K562 (cell line): ENCODE data around the gene ZNHIT1. TPM values are rescaled to one million over a fixed set of nuclear protein-coding genes. Genes with fewer than 3 reads are reported as not detected.
A peak's percentile ranks its signal among the peaks of the same experiment; 100 is the strongest.

Experiments used
- DACH1 ChIP-seq: fragments of 450-650 bp; IDR thresholded peaks from 2 replicates; pipeline ENCODE4 v1.6.1; 2018; ENCODE audit not compliant: partially characterized antibody
- FOXJ2 ChIP-seq: fragments of 200-800 bp; sonication (Bioruptor generic); IDR thresholded peaks from 2 replicates; pipeline ENCODE4 v1.6.1; 2016; ENCODE audit warnings: missing genetic modification characterization, missing compliant biosample characterization
- KLF13 ChIP-seq: fragments of 450-650 bp; IDR thresholded peaks from 2 replicates; pipeline ENCODE4 v1.6.1; 2016; ENCODE audit warnings: missing genetic modification characterization, low read depth, mild to moderate bottlenecking, missing compliant biosample characterization, moderate library complexity, borderline replicate concordance
- MEF2D ChIP-seq: conservative IDR thresholded peaks from 2 replicates; pipeline ENCODE4 v1.6.1; 2016; ENCODE audit warnings: low read depth, missing genetic modification characterization, missing compliant biosample characterization
- MTA3 ChIP-seq: fragments of 450-650 bp; formaldehyde crosslinking; IDR thresholded peaks from 2 replicates; pipeline ENCODE4 v1.6.1; 2017; ENCODE audit warnings: mild to moderate bottlenecking, borderline replicate concordance
- NCOA6 ChIP-seq: fragments of 450-650 bp; IDR thresholded peaks from 2 replicates; pipeline ENCODE4 v1.6.1; 2017; ENCODE audit warnings: mild to moderate bottlenecking
- RFX7 ChIP-seq: fragments of 250-450 bp; sonication (Bioruptor Pico); IDR thresholded peaks from 2 replicates; pipeline ENCODE4 v1.5.1; 2021; ENCODE audit warnings: mild to moderate bottlenecking
- TBP ChIP-seq: optimal IDR thresholded peaks from 2 replicates; pipeline ENCODE3; 2011; ENCODE audit warnings: low read depth, low read length, improper control_type of control experiment
- ZNF175 ChIP-seq: fragments of 200-800 bp; sonication (Bioruptor generic); IDR thresholded peaks from 2 replicates; pipeline ENCODE4 v1.6.1; 2016; ENCODE audit warnings: low read depth, mild to moderate bottlenecking, missing genetic modification characterization, missing compliant biosample characterization
- polyA plus RNA-seq, 8 experiments: library from polyadenylated mRNA; depleted of rRNA in 4 of 8; stranded (reverse) in 5 of 8; unstranded in 3 of 8; fragments of >200 nt; fragmentation: Nextera tagmentation in 2 of 8; fragmentation: Illumina TruSeq in 1 of 8; extraction: Ambion mirVana in 2 of 8; extraction: Trizol in 1 of 8; gene quantifications; 2 replicates each; pipeline versions ENCODE4 v1.2.1 to v1.2.3, GENCODE V29; 2011 to 2014; ENCODE audit warnings: inconsistent platforms in 1 of 8, missing spikeins in 1 of 8
- total RNA-seq, 7 experiments: library from RNA; depleted of rRNA in 6 of 7; stranded (reverse); fragments of >200 nt in 6 of 7; fragmentation: Illumina TruSeq in 2 of 7; extraction: Trizol in 2 of 7; gene quantifications; 2 replicates each; pipeline versions ENCODE4 v1.2.1 to v1.2.3, GENCODE V29; 2011 to 2021; ENCODE audit warnings: low replicate concordance in 1 of 7
- TF ChIP-seq, protein P1 (sequence below), 3 experiments: fragments of 200-800 bp in 1 of 3; fragments of 250-450 bp in 1 of 3; fragments of 450-650 bp in 1 of 3; sonication (Bioruptor Pico) in 1 of 3; sonication (Bioruptor generic) in 1 of 3; formaldehyde crosslinking in 1 of 3; IDR thresholded peaks; 2 replicates each; pipeline versions ENCODE4 v1.6.1 to v1.8.0; 2016 to 2022; ENCODE audit warnings: mild to moderate bottlenecking in 2 of 3, missing genetic modification characterization in 2 of 3, missing compliant biosample characterization in 1 of 3, moderate library complexity in 1 of 3
- TF ChIP-seq, protein P2 (sequence below): sonication (generic); formaldehyde crosslinking; IDR thresholded peaks from 2 replicates; pipeline ENCODE4 v1.8.0; 2022; ENCODE audit warnings: mild to moderate bottlenecking, missing genetic modification reagents
- TF ChIP-seq, protein P3 (sequence below): fragments of 250-450 bp; sonication (Bioruptor Pico); IDR thresholded peaks from 2 replicates; pipeline ENCODE4 v1.9.0; 2021; ENCODE audit warnings: mild to moderate bottlenecking
- TF ChIP-seq, protein P4 (sequence below): fragments of 250-450 bp; sonication (Bioruptor Pico); IDR thresholded peaks from 2 replicates; pipeline ENCODE4 v1.5.0; 2020; ENCODE audit warnings: mild to moderate bottlenecking, borderline replicate concordance
- TF ChIP-seq, protein P5 (sequence below): IDR thresholded peaks from 2 replicates; pipeline ENCODE4 v1.6.1; 2011; ENCODE audit warnings: borderline replicate concordance, low read depth, mild to moderate bottlenecking, moderate library complexity, low read length; ENCODE audit not compliant: insufficient read depth, poor library complexity, severe bottlenecking
- TF ChIP-seq, protein P6 (sequence below): conservative IDR thresholded peaks from 2 replicates; pipeline ENCODE4 v1.6.1; 2011; ENCODE audit warnings: low read depth, mild to moderate bottlenecking, low read length; ENCODE audit not compliant: control insufficient read depth

The ZNHIT1 gene
- total and polyA plus RNA-seq, 9 of the 15 experiments (the other 6 are each of a cell fraction or from before 2014, with no cell fraction given): 6.4 to 162 (median 70.1) TPM

DNA sequence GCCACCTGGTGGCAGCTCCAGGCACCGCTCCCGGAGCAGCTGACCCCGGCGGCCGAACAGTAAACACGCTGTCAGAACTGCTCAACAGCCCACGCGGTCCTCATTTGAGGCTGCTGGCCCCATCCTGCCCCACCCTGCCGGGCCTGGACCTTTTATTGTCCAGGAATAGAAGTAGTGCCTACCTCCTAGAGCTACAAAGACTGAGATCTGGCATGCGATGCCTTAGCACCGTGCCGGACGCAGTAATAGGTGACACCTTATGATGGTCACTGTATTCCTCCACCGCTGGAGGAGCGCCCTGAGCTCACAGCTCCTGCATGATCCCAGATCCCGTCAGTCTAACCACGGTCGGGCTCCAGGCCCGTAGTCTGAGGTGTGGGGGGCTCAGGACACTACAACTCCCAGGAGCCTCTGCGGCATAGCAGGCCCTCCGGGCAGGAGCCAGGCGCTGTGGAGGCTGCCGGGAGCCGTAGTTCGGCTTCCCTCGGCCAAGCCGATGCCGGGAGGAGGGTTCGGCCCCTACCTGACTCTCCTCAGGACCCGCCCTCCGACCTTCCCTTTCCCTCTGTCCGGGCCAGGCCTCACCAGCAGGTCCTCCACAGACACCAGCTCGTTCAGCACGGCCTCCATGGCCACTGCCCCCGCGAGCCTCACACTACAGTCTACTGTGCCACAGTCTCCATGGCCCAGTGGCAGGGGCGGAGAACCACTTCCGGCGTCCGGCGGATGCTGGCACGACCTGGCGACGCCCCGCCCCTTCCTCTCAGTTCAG is 26.6 kb downstream of the ZNHIT1 start, which contains the start of gene FIS1 (continued):
- TF ChIP-seq RFX7 (CRISPR knock-in tag) (no peak), NCOA6 (no peak), ZNF175 (CRISPR knock-in tag) (0 out of 2 replicates have a peak, but pooled peaks have one; percentile 52), MTA3 (peak; percentile 76), FOXJ2 (tag) (0 out of 2 replicates have a peak, but pooled peaks have one; percentile 65), MEF2D (tag) (0 out of 2 replicates have a peak, but pooled peaks have one; percentile 37), TBP (peak; percentile 60), DACH1 (peak; percentile 60), KLF13 (tag) (peak; percentile 25)
- TF ChIP-seq, protein P1, sequence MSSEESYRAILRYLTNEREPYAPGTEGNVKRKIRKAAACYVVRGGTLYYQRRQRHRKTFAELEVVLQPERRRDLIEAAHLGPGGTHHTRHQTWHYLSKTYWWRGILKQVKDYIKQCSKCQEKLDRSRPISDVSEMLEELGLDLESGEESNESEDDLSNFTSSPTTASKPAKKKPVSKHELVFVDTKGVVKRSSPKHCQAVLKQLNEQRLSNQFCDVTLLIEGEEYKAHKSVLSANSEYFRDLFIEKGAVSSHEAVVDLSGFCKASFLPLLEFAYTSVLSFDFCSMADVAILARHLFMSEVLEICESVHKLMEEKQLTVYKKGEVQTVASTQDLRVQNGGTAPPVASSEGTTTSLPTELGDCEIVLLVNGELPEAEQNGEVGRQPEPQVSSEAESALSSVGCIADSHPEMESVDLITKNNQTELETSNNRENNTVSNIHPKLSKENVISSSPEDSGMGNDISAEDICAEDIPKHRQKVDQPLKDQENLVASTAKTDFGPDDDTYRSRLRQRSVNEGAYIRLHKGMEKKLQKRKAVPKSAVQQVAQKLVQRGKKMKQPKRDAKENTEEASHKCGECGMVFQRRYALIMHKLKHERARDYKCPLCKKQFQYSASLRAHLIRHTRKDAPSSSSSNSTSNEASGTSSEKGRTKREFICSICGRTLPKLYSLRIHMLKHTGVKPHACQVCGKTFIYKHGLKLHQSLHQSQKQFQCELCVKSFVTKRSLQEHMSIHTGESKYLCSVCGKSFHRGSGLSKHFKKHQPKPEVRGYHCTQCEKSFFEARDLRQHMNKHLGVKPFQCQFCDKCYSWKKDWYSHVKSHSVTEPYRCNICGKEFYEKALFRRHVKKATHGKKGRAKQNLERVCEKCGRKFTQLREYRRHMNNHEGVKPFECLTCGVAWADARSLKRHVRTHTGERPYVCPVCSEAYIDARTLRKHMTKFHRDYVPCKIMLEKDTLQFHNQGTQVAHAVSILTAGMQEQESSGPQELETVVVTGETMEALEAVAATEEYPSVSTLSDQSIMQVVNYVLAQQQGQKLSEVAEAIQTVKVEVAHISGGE (CRISPR knock-in tag; IDR thresholded peaks at IDR 0.05): peak; percentile 73 to 95 (median 79); a peak in 5 of 6 replicates
- TF ChIP-seq, protein P2, sequence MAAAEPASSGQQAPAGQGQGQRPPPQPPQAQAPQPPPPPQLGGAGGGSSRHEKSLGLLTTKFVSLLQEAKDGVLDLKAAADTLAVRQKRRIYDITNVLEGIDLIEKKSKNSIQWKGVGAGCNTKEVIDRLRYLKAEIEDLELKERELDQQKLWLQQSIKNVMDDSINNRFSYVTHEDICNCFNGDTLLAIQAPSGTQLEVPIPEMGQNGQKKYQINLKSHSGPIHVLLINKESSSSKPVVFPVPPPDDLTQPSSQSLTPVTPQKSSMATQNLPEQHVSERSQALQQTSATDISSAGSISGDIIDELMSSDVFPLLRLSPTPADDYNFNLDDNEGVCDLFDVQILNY (CRISPR knock-in tag): no peak
- TF ChIP-seq, protein P3, sequence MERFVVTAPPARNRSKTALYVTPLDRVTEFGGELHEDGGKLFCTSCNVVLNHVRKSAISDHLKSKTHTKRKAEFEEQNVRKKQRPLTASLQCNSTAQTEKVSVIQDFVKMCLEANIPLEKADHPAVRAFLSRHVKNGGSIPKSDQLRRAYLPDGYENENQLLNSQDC (CRISPR knock-in tag): no peak
- TF ChIP-seq, protein P4, sequence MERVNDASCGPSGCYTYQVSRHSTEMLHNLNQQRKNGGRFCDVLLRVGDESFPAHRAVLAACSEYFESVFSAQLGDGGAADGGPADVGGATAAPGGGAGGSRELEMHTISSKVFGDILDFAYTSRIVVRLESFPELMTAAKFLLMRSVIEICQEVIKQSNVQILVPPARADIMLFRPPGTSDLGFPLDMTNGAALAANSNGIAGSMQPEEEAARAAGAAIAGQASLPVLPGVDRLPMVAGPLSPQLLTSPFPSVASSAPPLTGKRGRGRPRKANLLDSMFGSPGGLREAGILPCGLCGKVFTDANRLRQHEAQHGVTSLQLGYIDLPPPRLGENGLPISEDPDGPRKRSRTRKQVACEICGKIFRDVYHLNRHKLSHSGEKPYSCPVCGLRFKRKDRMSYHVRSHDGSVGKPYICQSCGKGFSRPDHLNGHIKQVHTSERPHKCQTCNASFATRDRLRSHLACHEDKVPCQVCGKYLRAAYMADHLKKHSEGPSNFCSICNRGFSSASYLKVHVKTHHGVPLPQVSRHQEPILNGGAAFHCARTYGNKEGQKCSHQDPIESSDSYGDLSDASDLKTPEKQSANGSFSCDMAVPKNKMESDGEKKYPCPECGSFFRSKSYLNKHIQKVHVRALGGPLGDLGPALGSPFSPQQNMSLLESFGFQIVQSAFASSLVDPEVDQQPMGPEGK (CRISPR knock-in tag): 0 out of 2 replicates have a peak, but pooled peaks have one; percentile 16
- TF ChIP-seq, protein P5, sequence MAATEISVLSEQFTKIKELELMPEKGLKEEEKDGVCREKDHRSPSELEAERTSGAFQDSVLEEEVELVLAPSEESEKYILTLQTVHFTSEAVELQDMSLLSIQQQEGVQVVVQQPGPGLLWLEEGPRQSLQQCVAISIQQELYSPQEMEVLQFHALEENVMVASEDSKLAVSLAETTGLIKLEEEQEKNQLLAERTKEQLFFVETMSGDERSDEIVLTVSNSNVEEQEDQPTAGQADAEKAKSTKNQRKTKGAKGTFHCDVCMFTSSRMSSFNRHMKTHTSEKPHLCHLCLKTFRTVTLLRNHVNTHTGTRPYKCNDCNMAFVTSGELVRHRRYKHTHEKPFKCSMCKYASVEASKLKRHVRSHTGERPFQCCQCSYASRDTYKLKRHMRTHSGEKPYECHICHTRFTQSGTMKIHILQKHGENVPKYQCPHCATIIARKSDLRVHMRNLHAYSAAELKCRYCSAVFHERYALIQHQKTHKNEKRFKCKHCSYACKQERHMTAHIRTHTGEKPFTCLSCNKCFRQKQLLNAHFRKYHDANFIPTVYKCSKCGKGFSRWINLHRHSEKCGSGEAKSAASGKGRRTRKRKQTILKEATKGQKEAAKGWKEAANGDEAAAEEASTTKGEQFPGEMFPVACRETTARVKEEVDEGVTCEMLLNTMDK: peak; percentile 93
- TF ChIP-seq, protein P6, sequence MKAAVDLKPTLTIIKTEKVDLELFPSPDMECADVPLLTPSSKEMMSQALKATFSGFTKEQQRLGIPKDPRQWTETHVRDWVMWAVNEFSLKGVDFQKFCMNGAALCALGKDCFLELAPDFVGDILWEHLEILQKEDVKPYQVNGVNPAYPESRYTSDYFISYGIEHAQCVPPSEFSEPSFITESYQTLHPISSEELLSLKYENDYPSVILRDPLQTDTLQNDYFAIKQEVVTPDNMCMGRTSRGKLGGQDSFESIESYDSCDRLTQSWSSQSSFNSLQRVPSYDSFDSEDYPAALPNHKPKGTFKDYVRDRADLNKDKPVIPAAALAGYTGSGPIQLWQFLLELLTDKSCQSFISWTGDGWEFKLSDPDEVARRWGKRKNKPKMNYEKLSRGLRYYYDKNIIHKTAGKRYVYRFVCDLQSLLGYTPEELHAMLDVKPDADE: peak; percentile 96; the same call in 1 of the 2 replicates
